HepG2 (cell line): ENCODE data around the gene SS18L1. TPM values are rescaled to one million over a fixed set of nuclear protein-coding genes. Genes with fewer than 3 reads are reported as not detected.

Source experiments
- ATAC-seq: fragments of 200-7000 bp; cut with Tn5 transposase; 3 replicates; pipeline ENCODE4 v1.9.1; 2020; ENCODE audit warnings: mild to moderate bottlenecking, moderate library complexity
- BruUV-seq: library from RNA; stranded (reverse); fragments of 400-500 nt; replicated peaks from 2 replicates; lab custom pipeline; 2021; lab: Mats Ljungman, UMichigan
- CTCF ChIA-PET: fragments of 300-600 bp; formaldehyde crosslinking; extraction: SDS; loops from one replicate; lab custom pipeline; 2021; ENCODE audit warnings: low total read pairs, inconsistent platforms, low intra/inter-chr PET ratio; lab: Yijun Ruan, JAX
- POLR2A ChIA-PET: fragments of 350-600 bp; sonication (Branson Sonifier 250); formaldehyde crosslinking; loops from one replicate; lab custom pipeline; 2020; ENCODE audit warnings: antibody characterized with exemption, inconsistent platforms; lab: Yijun Ruan, JAX
- DNase-seq: peaks from one replicate; pipeline ENCODE4 v3.0.0-alpha.2; 2015; ENCODE audit warnings: low spot score
- FAIRE-seq: peaks from 3 replicates; lab custom pipeline; 2011; peaks lifted over from hg19 to GRCh38; lab: Jason Lieb, UNC
- H2AFZ ChIP-seq: one replicate; pipeline ENCODE4 v1.6.1; 2011; ENCODE audit warnings: low read length, inconsistent platforms
- H3K27ac ChIP-seq: fragments of 300-600 bp; 3 replicates; pipeline ENCODE4 v1.8.0; 2011; ENCODE audit warnings: mixed run types, mild to moderate bottlenecking, mixed read lengths, low read length, inconsistent platforms; ENCODE audit not compliant: insufficient read depth; ENCODE audit errors: extremely low read length
- H3K27me3 ChIP-seq, 2 experiments: fragments of 200-600 bp in 1 of 2; 2 replicates in 1 of 2; 3 replicates in 1 of 2; pipeline versions ENCODE4 v1.6.0 to v1.8.0; 2011; ENCODE audit warnings: low read length in 2 of 2, mild to moderate bottlenecking in 2 of 2, moderate library complexity in 2 of 2, inconsistent platforms in 1 of 2; ENCODE audit not compliant: insufficient read depth in 2 of 2, control insufficient read depth in 1 of 2
- H3K36me3 ChIP-seq, 2 experiments: fragments of 200-600 bp in 1 of 2; replicated peaks in 1 of 2; 2 replicates in 1 of 2; 3 replicates in 1 of 2; pipeline versions ENCODE4 v1.5.1 to v1.8.0; 2011; ENCODE audit warnings: low read length in 2 of 2, inconsistent platforms in 1 of 2; ENCODE audit not compliant: insufficient read depth in 2 of 2, control insufficient read depth in 1 of 2
- H3K4me1 ChIP-seq: 2 replicates; pipeline ENCODE4 v1.5.1; 2012; ENCODE audit warnings: low read length, inconsistent platforms; ENCODE audit not compliant: insufficient read depth
- H3K4me2 ChIP-seq: 2 replicates; pipeline ENCODE4 v1.6.0; 2011; ENCODE audit warnings: low read depth, low read length, inconsistent platforms
- H3K4me3 ChIP-seq, 3 experiments: fragments of 200-600 bp in 1 of 3; sonication (generic), shearing (Covaris generic) in 1 of 3; replicated peaks in 1 of 3; 2 replicates each; pipeline ENCODE4 v1.5.1; 2011 to 2016; ENCODE audit warnings: low read length in 3 of 3, inconsistent platforms in 2 of 3, low read depth in 2 of 3, mild to moderate bottlenecking in 2 of 3, control low read depth in 1 of 3, mixed read lengths in 1 of 3; ENCODE audit not compliant: insufficient read depth in 1 of 3
- H3K79me2 ChIP-seq: one replicate; pipeline ENCODE4 v1.6.1; 2011; ENCODE audit warnings: low read length, inconsistent platforms; ENCODE audit not compliant: insufficient read depth
- H3K9ac ChIP-seq: 2 replicates; pipeline ENCODE4 v1.6.0; 2011; ENCODE audit warnings: mild to moderate bottlenecking, low read depth, low read length, inconsistent platforms; ENCODE audit not compliant: insufficient read depth
- H3K9me3 ChIP-seq: 2 replicates; pipeline ENCODE4 v1.5.1; 2012; ENCODE audit warnings: mild to moderate bottlenecking, low read length
- H4K20me1 ChIP-seq: 2 replicates; pipeline ENCODE4 v1.6.0; 2011; ENCODE audit warnings: inconsistent platforms, mild to moderate bottlenecking, low read length, moderate library complexity; ENCODE audit not compliant: insufficient read depth
- AGO2 ChIP-seq: fragments of 200-400 bp; formaldehyde crosslinking; optimal IDR thresholded peaks from 2 replicates; pipeline ENCODE3; 2017; ENCODE audit warnings: mild to moderate bottlenecking, low read depth, low read length, moderate library complexity
- CBFB ChIP-seq: sonication (generic); formaldehyde crosslinking; IDR thresholded peaks from 2 replicates; pipeline ENCODE4 v1.4.0; 2020; ENCODE audit warnings: missing genetic modification reagents
- JUNB ChIP-seq: sonication (generic); formaldehyde crosslinking; IDR thresholded peaks from 2 replicates; pipeline ENCODE4 v1.8.0; 2022; ENCODE audit warnings: missing genetic modification reagents, mild to moderate bottlenecking, borderline replicate concordance
- KAT2B ChIP-seq: fragments of 150-350 bp; IDR thresholded peaks from 2 replicates; pipeline ENCODE4 v1.6.1; 2014; ENCODE audit warnings: low read depth, low read length, borderline replicate concordance
- MTA3 ChIP-seq: sonication (generic); formaldehyde crosslinking; IDR thresholded peaks from 2 replicates; pipeline ENCODE4 v1.4.0; 2020; ENCODE audit warnings: missing genetic modification reagents
- NFYB ChIP-seq: sonication (generic); formaldehyde crosslinking; IDR thresholded peaks from 2 replicates; pipeline ENCODE4 v1.4.0; 2020; ENCODE audit warnings: missing genetic modification reagents
- NONO ChIP-seq, 2 experiments: fragments of 450-650 bp in 1 of 2; sonication (generic) in 1 of 2; formaldehyde crosslinking in 1 of 2; IDR thresholded peaks in 1 of 2; conservative IDR thresholded peaks in 1 of 2; 2 replicates each; pipeline versions ENCODE4 v1.6.1 to v1.8.0; 2017 to 2022; ENCODE audit warnings: mild to moderate bottlenecking in 1 of 2, missing genetic modification reagents in 1 of 2, moderate library complexity in 1 of 2
- NR3C1 ChIP-seq: sonication (generic); formaldehyde crosslinking; IDR thresholded peaks from 2 replicates; pipeline ENCODE4 v1.4.0; 2020; ENCODE audit warnings: missing genetic modification reagents
- PHF8 ChIP-seq: sonication (generic); formaldehyde crosslinking; IDR thresholded peaks from 2 replicates; pipeline ENCODE4 v1.5.0; 2020; ENCODE audit warnings: missing genetic modification reagents
- RBFOX2 ChIP-seq: fragments of 200-400 bp; formaldehyde crosslinking; IDR thresholded peaks from 2 replicates; pipeline ENCODE4 v1.6.1; 2017; ENCODE audit warnings: low read depth, mild to moderate bottlenecking, low read length
- SRSF9 ChIP-seq: fragments of 200-400 bp; formaldehyde crosslinking; IDR thresholded peaks from 2 replicates; pipeline ENCODE4 v1.6.1; 2018; ENCODE audit warnings: borderline replicate concordance, mild to moderate bottlenecking, low read depth, low read length; ENCODE audit not compliant: insufficient read depth, poor library complexity, severe bottlenecking
- TCF7L2 ChIP-seq: IDR thresholded peaks from 2 replicates; pipeline ENCODE4 v1.6.1; 2011; ENCODE audit warnings: mild to moderate bottlenecking, low read depth, low read length, moderate library complexity
- UBTF ChIP-seq: sonication (generic); formaldehyde crosslinking; IDR thresholded peaks from 2 replicates; pipeline ENCODE4 v1.4.0; 2020; ENCODE audit warnings: mild to moderate bottlenecking, missing genetic modification reagents
- ZNF225 ChIP-seq: sonication (generic); formaldehyde crosslinking; IDR thresholded peaks from 2 replicates; pipeline ENCODE4 v1.4.0; 2020; ENCODE audit warnings: mild to moderate bottlenecking, missing genetic modification reagents
- ZNF383 ChIP-seq: sonication (generic); formaldehyde crosslinking; IDR thresholded peaks from 2 replicates; pipeline ENCODE4 v1.4.0; 2020; ENCODE audit warnings: missing genetic modification reagents, mild to moderate bottlenecking, borderline replicate concordance
- WGBS: methylation state at CpG from one replicate; pipeline ENCODE4 v1.1.6; 2017; ENCODE audit warnings: low lambda C conversion rate; 5-methylcytosine and 5-hydroxymethylcytosine counted together
- in situ Hi-C: cut with HindIII; loops from 2 replicates; pipeline ENCODE4 v1.10.0; 2017; ENCODE audit warnings: low pct_unique_long_range_greater_than_20kb; ENCODE audit not compliant: extremely low pct_ligation_motif_present
- intact Hi-C: fragments of 100-400 bp; cut with micrococcal nuclease; formaldehyde crosslinking; loops from one replicate; pipeline ENCODE4 v1.10.0; 2022; ENCODE audit not compliant: unreplicated experiment
- polyA plus RNA-seq, 8 experiments: library from polyadenylated mRNA; depleted of rRNA in 3 of 8; stranded (reverse) in 7 of 8; unstranded in 1 of 8; fragments of >200 nt; fragmentation: Illumina TruSeq in 4 of 8; extraction: Trizol in 4 of 8; gene quantifications; 2 replicates each; pipeline versions ENCODE4 v1.2.1 to v1.2.3, GENCODE V29; 2011 to 2016; ENCODE audit warnings: low read depth in 4 of 8, missing spikeins in 1 of 8, mixed read lengths in 1 of 8; ENCODE audit not compliant: insufficient read depth in 1 of 8
- total RNA-seq, 5 experiments: library from RNA; depleted of rRNA; stranded (reverse); fragments of >200 nt; fragmentation: Illumina TruSeq; extraction: Trizol; gene quantifications; 2 replicates each; pipeline ENCODE4 v1.2.3, GENCODE V29; 2016; ENCODE audit warnings: low read depth in 1 of 5
- TF ChIP-seq, protein P1 (sequence below): IDR thresholded peaks from 2 replicates; pipeline ENCODE4 v1.6.1; 2016

Gene SS18L1
- total and polyA plus RNA-seq, 2 of the 13 experiments (the other 11 are each of a cell fraction or from before 2014, with no cell fraction given), result 17.8 to 27.6 TPM

DNA sequence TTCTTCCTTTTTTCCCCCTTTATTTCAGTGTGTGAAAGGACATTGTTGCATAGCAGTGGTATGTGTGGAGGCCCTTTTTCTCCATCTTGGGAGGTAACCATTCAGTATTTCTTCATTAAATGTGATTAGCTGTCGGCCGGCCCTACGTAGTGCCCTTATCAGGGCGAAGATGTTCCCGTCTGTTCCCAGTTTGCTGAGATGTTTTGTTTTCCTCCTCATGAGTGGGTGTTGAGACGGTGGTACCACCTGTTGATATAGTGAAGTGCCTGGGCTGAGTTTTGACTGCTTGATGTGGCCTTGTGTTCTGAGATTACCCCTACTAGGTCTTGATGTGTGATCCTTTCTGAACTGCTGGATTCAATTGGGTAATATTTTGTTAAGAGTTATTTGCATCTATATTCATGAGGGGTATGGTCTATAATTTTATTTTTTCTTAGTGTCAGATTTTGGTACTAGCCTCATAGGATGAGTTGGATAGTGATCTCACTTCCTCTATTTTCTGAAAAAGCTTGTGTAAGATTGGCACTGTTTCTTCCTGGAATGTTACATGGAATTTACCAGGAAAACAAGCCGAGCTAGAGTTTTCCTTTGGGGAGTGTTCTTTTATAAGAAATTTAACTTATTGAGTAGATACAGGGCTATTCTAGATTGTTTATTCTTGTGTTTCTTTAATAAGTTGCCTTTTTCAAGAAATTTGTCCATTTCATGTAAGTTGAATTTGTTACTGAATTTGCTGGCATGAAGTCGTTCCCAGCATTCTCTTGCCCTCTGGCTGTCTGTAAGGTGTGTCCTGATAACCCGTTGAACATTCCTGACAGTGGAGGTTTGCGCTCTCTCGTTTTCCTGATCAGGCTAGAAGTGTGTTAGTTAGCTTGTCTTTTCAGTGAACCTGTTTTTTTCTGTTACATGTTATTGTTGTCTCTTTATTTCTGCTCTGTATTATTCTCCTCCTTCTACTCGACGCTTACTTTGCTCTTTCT is 43.6 kb downstream of the SS18L1 start (continued):
- no peak for TF ChIP-seq UBTF (CRISPR knock-in tag)
- TF ChIP-seq MTA3 (CRISPR knock-in tag), result no peak

DNA sequence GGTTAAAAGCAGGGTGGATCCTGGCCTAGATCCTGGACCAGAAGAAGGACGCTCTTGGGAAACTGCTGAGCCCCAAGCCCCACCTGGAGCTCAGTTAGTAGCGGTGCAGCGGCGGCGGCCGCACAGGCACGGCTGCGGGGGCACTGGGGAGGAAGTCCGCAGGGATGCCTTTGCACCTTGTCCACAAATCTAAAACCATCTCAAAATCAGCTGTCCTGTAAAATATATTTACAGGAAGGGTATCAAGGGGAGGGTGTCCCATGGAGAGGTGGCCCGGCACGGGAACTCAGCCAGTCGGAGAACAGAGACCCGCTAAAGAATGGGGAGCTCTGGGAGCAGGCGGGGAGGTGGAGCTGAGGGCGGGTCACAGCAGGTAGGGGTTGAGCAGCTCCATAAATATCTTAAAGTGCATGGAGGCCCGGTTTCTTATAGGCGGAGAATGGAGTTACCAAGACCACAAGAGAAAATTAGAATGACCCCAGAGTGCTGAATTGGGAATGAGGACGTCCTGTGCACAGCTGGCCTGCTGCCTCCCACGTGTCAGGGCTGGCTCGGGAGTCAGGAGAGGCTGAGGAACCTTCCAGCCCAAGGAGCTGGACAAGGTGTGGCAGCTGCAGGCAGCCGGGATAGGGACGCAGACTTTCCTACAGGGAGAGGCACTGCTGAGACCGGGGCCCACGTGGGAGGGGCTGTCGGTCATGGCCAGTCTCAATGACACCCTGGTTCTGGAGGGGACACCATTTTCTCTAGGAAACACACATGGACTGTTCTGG is 47.3 kb downstream of the SS18L1 start:
- POLR2A ChIA-PET, result interaction anchor here (1.3 kb wide), 1 partner anchor 49 kb away, joined by 3 read pairs; no protein-coding TSS in a partner anchor
- FAIRE-seq, result no peak
- TF ChIP-seq PHF8 (CRISPR knock-in tag) (no peak), RBFOX2 (0 out of 2 replicates have a peak, but pooled peaks have one; percentile 13), NR3C1 (no peak), NONO (IDR thresholded peaks at IDR 0.05) (no peak), NONO (CRISPR knock-in tag; conservative IDR thresholded peaks at IDR 0.05) (0 out of 2 replicates have a peak, but pooled peaks have one; percentile 25), NFYB (CRISPR knock-in tag) (no peak), AGO2 (peak; percentile 54), JUNB (CRISPR knock-in tag) (no peak), TCF7L2 (no peak), KAT2B (no peak), ZNF225 (CRISPR knock-in tag) (no peak), CBFB (no peak), SRSF9 (no peak), ZNF383 (CRISPR knock-in tag) (no peak)
- TF ChIP-seq, protein P1, sequence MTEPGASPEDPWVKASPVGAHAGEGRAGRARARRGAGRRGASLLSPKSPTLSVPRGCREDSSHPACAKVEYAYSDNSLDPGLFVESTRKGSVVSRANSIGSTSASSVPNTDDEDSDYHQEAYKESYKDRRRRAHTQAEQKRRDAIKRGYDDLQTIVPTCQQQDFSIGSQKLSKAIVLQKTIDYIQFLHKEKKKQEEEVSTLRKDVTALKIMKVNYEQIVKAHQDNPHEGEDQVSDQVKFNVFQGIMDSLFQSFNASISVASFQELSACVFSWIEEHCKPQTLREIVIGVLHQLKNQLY (CRISPR knock-in tag), result no peak

More for the DNA sequence above, 47.3 kb downstream of the SS18L1 start:
- WGBS, result 95% methylated on average over 25 of the region's 25 CpGs
- H4K20me1 ChIP-seq, result no peaks in the 10 kb centered on the region
- H3K79me2 ChIP-seq, result peaks cover 37% of the 10 kb centered on the region
- no peak overlapping the region for H2AFZ ChIP-seq
- H3K9ac ChIP-seq, result no peak overlapping the region
- intact Hi-C loops, result no loop called here
- no peaks in the 10 kb centered on the region for H3K9me3 ChIP-seq
- CTCF ChIA-PET, result no interaction called here
- no peak overlapping the region for H3K4me3 ChIP-seq
- no peak; the same call in 2 of the 3 replicates for ATAC-seq
- no peak overlapping the region for H3K27ac ChIP-seq
- H3K4me2 ChIP-seq, result no peak overlapping the region
- H3K27me3 ChIP-seq, result no peaks in the 10 kb centered on the region
- no TSS peak for BruUV-seq
- peaks cover 21 to 35% of the 10 kb centered on the region in 2 experiments for H3K36me3 ChIP-seq
- H3K4me1 ChIP-seq, result peaks cover 20% of the 10 kb centered on the region
- DNase-seq, result no peak
- in situ Hi-C loops, result no loop called here
